ENCODE data around the gene PREX1. TPM values are rescaled to one million over a fixed set of nuclear protein-coding genes. Genes with fewer than 3 reads are reported as not detected.

PREX1 gene
- total RNA-seq, 1 donor from 2014 or later, result 36.1 TPM

DNA sequence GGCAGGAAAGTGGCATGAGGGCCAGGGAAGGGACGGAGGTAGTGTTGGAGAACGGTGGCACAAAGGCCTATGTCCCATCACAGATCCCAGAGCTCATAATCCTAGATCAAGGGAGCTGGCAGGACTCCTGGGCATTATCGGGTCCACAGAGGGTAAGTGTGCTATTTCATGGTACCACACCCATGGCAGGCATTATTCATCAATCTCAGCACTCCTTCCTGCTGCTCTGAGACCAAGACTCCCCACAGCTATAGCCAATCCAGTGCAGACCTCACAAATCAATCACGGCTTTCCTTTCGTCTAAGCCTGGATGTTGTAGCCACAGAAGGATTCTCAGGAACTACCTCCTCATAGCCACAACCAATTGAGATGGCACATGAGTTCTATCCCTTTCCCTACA is 187.9 kb downstream of the PREX1 start:
- no peak for DNase-seq (ENCODE audit: low read depth in 2 of 2)

DNA sequence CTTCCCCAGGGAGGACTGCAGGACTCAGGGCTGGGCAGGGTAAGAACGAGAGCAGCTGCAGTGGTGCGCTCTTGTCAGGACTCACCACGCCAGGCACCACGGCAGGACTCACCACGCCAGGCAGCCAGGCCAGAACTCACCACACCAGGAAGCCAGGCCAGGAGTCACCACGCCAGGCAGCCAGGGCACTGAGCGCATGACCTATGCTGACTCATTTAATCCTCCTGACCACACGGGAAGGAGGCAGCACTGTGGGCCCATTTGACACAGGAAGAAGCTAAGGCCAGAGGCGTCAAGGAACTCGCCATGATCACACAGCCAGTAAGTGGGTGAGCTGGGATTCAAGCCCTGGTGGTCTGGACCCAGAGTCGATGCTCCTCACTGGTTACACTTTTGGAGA is 189.3 kb downstream of the PREX1 start:
- peak; percentile 40 to 85 for DNase-seq (ENCODE audit: low read depth in 2 of 2)

DNA sequence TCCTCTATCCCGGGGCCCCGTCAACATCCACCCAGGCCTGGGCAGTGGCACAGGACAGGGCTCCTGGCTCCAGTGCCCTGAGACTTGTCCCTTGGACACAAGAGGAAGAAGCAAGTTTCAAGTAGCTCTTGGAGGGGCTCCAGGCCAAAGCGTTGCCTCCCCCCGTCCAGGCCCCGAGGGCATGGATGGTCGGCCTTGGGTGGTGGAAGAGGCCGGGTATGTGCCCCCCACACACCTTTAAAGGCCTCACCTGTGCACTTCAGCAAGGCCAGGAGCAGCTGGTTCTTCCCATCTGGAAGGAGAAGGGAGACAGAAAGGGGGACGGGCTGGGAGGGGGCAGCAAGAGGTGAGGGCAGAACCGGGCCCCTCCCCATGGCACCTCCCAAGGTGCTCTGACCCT is 190.3 kb downstream of the PREX1 start:
- no peak for DNase-seq (ENCODE audit: low read depth in 2 of 2)

DNA sequence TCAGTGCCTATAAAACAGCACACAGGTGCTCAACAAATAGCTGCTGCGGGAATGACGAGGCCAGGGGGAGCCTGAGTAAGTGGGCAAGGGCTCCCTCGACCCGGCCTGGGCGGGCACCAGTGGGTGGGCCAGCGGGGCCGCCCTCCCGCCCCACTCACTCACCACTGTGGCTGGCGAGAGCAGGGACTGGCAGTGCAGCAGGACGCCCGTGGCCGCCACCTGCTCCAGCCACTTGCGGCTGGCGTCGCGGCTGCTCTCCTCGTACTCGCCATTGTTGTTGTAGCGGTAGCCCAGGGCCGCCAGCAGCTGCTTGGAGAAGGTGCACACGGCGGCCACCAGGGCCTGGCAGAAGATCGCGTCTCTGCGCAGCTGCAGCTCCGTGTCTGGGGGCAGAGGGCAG is 191.5 kb downstream of the PREX1 start:
- DNase-seq (ENCODE audit: low read depth in 2 of 2), result no peak

DNA sequence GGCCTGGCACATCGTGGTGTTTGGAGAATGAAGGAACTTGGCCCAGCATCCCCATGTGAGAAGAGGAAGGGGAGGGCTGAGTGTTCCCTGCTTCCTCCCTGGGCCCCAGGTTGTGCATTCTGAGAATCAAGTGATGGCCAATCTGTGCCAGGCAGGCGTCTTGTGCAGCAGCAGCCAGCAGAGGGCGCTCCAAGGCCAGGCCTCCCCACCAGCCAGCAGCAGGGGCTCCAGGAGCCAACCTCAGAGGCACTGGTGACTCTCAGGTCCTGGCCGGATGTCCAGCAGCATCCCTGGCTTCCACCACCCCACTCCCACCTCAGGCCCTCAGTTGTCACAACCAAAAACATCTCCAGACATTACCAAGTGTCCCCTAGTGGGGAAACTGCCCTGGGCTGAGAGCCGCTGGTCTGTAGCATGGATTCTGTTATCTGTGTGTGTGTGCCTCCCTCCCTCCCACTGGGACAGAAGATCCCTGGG is 192.0 kb downstream of the PREX1 start:
- DNase-seq (ENCODE audit: low read depth in 2 of 2), result peak; percentile 24 to 64

DNA sequence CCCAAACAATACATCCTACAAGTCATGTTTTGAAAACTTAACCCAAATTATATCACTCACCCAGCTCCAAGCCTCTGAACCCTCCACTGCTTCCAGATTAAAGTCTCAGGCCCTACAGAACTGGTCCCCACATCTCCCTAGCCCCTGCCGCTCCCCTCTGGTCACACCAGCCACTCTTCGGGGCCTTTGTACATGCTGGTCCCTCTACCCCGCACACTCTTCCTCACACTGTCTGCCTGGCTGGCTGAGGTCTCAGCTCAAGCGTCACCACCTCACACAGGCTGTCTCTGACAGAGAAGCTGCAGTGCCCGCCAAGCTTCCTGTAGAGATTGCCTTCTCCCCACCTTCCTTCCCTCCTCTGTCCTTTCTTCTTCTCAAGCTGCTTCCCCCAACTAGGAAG is 192.4 kb downstream of the PREX1 start:
- DNase-seq (ENCODE audit: low read depth in 2 of 2), result no peak

DNA sequence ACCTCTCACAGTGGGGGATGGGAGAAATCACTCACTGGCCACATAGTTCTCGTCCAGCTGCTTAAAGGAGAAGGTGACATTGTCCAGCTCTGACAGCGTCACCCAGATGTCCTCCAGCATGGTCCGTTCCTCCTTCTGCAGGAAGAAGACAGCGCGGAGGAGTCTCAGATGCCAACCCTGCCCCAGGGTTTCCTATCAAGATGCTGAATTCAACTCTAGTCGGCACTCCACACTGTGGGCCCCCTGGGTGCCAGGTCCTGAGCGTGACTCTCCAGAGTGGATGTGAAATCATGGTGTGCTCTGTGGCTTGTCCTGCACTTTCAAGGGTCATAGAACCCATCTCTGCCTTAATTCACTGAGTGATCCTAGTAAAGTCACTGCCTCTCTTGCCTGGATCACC is 193.2 kb downstream of the PREX1 start:
- DNase-seq (ENCODE audit: low read depth in 2 of 2), result no peak

DNA sequence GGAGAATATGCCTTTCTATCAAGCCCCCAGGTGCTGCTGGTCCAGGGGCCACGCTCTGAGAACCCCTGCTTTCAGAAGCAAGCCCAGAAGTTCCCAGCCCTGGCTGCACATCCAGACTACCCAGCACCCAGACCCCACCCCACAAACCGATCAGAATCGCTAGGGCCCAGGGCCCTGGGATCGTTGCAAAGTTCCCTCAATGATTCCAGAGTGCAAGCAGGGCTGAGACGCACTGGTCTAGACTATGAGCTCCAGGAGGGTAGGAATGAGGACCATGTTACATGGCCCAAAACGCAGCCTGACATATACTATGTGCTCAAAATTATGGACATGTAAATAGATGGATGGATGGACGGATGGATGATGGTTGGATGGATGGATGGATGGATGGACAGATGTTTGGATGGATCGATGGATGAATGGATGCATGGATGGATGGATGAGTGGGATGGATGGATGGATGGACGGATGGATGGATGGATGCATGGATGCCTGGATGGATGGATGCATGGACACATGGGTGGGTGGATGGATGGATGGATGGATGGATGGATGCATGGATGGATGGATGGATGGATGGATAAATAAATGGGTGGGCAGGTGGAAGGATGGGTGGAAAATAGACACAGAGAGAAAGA is 194.1 kb downstream of the PREX1 start:
- DNase-seq (ENCODE audit: low read depth in 2 of 2), result no peak

DNA sequence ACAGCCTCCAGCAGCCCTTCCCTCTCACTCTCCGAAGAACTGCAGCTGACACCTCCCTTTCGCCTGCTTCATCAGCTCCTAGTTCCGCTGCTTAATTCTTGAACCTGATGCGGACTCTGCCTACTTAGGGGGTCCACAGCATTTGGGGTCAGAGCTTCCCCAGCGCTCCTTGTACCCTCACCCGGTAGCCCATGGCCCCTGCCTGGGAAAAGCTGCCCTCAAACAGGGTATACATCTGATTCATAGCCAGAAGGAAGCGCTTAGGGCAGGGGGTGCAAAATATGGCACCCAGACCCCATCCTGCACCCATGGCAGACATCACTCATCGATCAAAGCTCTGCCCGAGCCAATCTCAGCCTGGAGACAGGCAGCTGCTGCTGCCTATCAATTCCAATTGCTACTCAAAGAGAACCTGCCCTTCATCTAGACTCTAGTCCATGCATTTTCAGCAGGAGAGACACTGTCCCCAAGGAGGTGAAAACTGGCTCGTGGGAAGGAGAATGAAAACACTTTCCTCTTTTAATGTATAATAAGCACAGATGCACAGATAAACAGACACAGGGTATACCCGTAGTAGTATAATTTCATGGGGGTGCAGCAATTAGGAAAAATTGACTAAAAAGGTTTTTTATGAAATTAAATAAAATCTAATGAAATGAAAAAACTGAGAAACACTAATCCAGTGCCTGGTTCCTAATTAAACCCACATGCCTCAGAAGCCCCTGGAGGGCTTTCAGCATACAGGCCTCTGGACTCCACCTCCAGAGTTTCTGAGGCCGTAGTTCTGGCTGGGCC is 194.8 kb downstream of the PREX1 start:
- no peak for DNase-seq (ENCODE audit: low read depth in 2 of 2)

DNA sequence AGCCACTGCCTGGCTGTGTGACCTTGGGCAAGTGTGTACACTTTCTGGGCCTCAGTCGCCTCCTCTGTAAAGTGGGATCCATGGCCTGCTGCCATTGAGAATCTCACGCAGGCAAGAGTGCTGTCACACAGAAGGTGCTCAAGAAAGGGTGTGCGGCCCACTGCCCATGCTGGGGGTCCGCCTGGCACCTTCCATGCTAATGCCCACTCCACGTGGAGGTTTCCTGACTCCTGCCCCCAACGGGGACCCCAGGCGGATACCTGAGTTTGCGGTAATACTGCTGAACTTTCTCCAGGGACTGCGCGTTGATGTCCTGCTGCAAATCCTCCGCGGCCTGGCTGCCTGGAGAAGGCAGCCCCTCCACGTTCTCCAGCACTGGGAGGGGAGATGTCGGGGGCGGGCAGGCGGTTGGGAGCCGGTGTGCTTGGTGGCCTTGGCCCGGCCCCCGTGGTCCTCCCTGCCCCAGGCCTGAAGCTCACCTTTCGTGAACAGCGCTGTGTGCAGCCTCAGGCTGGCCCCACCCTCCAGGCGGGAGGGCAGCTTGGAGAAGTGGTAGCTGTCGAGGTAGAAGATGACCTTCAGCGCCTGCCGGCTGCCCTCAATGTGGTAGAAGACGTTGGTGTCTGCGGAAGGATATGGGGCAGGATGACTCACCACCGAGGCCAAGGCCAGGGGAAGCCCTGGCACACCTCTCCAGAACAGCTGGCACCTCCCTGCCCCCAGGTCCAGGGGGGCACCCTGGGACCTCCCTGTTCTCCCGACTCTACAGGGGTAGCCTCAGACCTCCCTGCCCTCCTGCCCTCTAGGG is 195.6 kb downstream of the PREX1 start:
- peak in 1 of 2 donors; percentile 38 for DNase-seq (ENCODE audit: low read depth in 2 of 2)

DNA sequence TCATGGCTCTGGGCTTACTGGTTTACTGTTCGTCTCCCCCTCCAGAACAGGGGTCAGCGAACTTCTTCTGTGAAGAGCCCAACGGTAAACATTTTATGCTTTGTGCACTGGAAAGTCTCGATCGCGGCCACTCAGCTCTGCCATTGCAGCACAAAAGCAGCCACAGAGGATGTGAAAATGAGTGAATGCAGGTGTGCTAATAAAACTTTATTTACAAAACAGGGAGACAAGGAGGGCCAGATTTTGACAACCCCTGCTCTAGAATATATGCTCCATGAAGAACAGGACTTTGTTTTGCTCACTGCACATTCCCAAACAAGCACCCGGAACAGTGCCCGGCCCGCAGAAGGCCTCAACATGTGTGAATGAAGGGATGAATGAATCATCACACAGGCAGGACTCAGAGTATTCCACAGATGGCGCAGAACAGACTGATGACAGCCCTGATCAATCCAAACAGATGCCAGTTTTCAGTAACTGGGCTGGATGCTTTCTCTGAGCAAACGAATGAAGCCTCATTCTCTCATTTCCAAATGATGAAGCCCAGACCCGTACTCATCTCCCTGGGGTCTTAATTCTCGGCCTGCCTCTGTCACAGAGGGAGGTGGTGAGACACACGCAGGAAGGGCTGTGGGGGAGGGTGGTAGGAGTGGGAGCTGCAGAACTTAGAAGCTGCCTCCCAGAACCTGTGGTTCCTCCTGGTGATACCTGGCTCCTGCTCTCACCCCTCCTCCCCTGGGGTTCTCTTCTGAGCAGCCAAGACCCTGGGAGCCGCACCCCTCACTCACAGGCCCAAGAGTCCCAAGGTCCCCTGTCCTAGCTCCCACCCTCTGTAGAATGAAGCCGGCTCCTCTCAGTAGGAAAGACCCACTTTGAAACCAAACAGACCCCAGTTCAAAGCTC is 196.4 kb downstream of the PREX1 start:
- peak in 1 of 2 donors; percentile 27 for DNase-seq (ENCODE audit: low read depth in 2 of 2)

DNA sequence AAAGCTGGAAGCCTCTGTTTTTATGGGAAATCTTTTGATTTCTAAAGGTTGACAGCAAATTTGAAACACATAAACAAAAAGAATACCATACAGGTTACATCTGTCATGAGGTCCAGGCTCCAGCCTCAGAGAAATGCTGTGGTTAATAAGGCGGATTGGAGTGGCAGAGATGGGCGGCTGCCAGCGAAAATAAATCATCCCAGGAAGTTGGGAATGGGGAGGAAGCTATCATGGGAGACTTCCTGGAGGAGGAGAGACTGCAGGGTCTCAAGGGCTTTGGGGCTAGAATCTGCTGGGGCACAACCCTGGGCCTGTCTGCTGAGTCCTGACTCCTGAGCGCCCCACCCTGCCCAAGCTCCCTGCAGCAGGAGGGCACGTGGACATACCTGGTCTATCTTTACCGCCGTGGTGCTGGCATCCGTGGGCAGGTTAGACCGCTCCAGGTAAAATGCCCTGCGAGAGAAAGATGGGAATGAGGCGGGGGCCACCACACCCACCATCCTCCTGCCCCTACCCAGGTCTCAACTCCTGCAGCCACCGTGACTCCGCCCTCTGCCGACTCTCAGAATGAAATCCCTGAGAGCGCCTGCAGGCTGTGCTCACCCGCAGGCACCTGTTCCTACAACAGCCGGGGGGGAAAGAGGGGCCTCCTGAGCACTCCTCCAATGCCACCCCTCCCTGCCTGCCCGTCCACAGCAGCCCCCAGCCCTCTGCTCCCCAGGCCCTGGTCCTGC is 197.3 kb downstream of the PREX1 start:
- DNase-seq (ENCODE audit: low read depth in 2 of 2), result no peak

DNA sequence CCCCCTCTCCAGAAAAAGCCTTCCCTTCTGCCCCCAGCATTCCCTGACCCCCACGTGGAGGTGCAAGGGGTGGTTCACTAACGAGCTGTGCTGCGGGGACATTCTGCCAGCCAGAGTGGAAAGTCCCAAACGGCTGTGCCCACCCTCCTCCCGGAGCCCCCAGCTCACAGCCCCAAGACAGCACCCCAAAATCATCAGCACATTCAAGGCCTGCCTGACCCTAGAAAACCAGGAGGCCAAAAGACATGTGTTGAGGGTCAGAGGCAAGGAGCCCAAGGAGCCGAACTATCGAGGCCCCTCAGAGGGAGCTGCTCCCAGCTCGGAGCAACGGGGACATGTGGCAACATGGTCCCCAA is 197.9 kb downstream of the PREX1 start:
- no peak for DNase-seq (ENCODE audit: low read depth in 2 of 2)

DNA sequence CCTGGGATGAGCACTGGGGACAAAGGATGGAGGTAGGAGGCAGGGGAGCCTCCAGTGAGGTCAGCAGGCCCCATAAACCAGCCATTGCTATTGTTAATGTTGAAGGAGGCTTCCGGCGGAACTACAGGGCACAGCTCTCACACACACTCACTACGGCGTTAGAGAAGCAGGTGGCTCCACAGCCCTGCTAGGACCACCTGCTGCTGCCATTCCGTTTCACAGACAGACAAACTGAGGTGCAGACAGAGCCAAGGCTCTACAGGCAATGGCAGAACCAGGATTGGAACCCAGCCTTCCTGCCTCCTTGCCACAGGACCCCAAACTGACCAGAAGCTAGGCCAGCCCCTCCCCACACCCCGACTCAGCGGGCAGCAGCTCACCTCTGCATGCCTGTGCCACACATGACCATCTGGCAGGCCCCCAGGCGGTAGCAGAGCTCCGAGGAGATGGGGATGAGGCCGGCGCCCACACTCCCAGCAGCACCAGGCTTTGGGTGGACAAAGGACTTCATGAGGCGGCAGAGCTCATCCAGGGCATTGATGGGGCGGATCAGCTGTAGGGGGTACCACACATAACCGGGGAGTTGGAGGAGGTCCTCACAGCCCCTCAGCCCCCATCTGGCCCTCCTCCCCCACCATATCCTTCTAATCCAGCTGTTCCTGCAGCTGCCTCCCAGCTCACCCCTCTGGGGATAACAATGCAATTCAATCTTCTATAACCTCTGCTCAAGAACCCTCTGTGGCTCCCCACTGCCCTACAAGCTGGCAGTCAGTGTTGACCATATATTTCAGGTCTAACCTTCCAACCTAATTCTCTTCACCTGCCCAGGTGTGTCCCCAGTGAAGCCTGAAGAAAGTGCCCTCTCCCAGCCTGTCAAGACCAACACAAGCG is 198.5 kb downstream of the PREX1 start:
- DNase-seq (ENCODE audit: low read depth in 2 of 2), result no peak

DNA sequence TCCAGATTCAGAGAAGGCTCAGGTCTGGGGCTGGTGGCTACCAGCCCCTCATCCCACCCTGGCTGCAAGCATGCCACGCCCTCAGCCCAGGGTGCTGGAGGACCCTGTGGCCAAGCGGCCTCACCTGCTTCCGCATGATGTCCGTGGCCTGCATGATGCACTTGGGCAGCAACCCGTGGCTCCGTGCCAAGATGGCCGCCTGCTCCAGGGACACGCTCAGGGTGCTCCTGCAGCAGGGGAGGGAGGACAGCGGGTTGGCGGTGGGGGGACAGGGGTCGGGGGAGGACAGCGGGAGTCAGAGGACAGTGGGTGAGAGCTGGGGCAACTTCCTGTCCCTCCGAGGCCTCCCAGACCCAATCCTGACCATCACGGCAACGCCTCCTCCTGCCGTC is 200.1 kb downstream of the PREX1 start:
- DNase-seq (ENCODE audit: low read depth in 2 of 2), result no peak

DNA sequence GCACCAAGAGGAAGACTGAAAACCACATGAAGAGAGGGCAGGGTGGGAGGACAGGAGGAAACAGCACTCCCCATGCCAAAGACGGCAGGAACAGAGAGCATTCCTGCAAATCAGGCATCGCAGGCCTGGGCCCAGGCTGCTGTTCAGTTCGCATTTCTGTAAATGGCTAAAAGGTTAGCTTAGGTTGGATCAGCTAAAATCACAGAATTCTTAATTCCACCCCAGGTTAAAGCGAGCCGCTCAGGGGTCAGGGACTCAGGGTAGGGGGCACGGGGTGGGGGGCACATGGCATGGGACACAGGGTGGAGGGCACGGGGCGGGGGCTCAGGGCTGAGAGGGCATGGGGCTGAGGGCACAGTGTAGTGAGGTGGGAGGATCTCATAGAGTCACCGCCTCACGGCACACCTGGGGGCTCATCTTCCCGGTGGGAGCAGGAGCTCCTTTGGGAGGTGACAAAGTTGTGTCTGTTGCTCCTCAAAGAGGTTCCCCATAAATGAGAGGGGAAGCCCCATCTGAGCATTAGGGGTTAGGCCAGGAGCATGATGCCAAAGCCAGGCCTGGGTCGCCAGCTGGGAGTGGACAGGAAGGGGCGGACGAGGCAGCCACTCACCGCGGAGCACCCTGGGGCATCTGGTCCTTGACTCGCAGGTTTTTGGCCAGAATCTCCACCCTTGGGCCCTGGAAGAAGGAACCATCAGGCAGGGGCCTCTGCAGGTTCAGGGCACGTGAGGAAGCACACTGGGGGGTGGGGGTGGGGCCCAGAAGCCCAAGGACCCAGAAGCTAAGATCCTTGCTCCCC is 200.7 kb downstream of the PREX1 start:
- DNase-seq (ENCODE audit: low read depth in 2 of 2), result no peak

DNA sequence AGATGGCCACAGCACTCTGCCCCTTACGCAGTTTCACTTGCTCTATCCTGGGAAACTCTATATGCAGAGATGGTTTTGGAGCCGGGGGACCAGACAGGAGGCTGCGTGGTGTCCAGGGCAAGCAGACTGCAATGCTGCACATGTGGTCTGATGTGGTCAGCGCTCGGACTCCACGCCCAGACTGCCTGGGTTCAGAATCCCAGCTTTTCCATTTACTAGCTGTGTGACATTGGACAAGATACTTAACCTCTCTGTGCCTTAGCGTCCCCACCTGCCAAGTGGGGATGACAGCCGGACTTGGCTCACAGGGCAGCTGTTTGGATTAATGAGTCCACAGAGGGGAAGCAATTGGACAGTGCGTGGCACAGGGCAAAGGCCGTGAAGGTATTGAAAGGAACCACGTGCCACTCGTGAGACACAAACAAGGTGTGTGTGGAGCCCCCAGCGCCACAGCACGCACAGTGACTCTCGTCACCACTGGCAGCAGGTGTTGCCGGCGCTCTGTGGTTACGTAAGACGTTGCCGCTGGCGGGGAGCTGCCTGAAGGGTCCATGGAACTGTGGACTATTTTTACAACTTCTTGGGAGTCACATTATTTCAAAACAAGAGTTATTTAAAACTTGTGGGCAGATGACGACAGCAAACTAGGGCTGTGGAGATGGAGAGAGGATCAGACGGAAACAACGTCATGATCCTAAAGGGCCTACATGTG is 201.4 kb downstream of the PREX1 start:
- DNase-seq (ENCODE audit: low read depth in 2 of 2), result no peak
